B cell (primary cell): ENCODE data around the gene YWHAG.

Experiments
- EZH2 ChIP-seq: IDR thresholded peaks from 2 replicates; pipeline ENCODE4 v1.6.1; 2012; ENCODE audit warnings: borderline replicate concordance, low read depth, mild to moderate bottlenecking, moderate library complexity, low read length; ENCODE audit not compliant: insufficient read depth, poor library complexity, severe bottlenecking
- TF ChIP-seq, protein P1 (sequence below): fragments of 200-600 bp; IDR thresholded peaks from one replicate; pipeline ENCODE4 v1.8.0; 2022; ENCODE audit warnings: antibody characterized with exemption, mild to moderate bottlenecking

DNA sequence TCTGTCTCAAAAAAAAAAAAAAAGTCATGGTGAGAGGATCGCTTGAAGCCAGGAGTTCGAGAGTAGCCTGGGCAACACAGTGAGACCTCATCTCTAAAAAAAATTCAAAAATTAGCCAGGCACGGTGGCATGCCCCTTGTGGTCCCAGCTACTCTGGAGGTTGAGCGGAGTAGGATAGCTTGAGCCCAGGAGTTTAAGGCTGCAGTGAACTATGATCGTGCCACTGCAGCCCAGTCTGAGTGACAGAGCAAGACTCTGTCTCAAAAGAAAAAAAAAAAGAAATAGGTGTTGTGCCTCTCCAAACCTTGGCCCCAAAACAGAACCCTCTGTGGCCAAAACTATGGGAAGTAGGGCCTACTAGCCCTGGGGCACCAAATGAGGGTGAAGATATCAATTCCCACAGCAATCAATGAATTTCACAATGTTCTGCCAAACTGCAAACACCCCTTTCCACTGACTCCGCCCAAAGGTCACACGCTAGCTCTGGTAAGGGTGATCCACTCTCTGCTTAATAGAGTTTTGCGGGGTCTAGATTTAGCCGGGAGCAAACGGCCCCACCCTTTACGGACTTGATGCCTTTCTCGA lies 33.8 kb upstream of the YWHAG start:
- no peak for TF ChIP-seq EZH2
- TF ChIP-seq, protein P1, sequence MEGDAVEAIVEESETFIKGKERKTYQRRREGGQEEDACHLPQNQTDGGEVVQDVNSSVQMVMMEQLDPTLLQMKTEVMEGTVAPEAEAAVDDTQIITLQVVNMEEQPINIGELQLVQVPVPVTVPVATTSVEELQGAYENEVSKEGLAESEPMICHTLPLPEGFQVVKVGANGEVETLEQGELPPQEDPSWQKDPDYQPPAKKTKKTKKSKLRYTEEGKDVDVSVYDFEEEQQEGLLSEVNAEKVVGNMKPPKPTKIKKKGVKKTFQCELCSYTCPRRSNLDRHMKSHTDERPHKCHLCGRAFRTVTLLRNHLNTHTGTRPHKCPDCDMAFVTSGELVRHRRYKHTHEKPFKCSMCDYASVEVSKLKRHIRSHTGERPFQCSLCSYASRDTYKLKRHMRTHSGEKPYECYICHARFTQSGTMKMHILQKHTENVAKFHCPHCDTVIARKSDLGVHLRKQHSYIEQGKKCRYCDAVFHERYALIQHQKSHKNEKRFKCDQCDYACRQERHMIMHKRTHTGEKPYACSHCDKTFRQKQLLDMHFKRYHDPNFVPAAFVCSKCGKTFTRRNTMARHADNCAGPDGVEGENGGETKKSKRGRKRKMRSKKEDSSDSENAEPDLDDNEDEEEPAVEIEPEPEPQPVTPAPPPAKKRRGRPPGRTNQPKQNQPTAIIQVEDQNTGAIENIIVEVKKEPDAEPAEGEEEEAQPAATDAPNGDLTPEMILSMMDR: no peak
